ENCODE results near the gene CDKN2AIP.
"Not testable (repeated sequence)": the region's sequence is repeated elsewhere in the genome, so short reads cannot be mapped to it uniquely, and the experiment has no call there.

Gene CDKN2AIP

DNA sequence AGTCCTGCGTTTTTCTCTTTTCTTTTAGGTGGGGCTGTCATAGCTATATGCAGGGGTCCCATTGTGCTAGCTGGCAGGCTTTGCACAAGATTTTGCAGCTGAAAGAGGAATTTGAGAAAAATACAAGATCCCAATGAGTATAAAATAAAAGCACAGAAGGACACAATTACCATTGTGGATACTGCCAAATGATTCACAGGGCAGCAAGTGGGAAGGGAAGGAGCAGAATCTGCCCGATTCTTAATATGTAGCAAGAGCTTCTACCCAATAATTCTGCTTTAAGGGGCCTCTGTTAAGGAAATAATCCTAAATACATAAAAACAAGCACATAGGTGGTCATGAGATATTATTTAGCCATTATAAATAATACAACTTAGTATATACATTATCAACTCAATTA lies 34.5 kb downstream of the CDKN2AIP start:
- no peak overlapping the region for H3K4me3 ChIP-seq (ENCODE audit: low read depth in 1 of 2, low read length in 2 of 2)
- no peaks in the 10 kb centered on the region for H3K36me3 ChIP-seq (ENCODE audit: insufficient read depth, low read length)

DNA sequence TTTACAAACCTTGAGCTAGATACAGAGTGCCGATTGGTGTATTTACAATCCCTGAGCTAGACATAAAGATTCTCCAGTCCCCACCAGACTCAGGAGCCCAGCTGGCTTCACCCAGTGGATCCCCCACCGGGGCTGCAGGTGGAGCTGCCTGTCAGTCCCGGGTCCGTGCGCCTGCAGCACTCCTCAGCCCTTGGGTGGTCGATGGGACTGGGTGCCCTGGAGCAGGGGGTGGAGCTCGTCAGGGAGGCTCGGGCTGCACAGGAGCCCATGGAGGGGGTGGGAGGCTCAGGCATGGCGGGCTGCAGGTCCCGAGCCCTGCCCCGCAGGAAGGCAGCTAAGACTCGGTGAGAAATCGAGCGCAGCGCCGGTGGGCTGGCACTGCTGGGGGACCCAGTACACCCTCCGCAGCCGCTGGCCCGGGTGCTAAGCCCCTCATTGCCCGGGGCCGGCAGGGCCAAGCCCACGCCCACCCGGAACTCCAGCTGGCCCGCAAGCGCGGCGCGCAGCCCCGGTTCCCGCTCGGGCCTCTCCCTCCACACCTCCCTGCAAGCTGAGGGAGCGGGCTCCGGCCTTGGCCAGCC lies 38.2 kb downstream of the CDKN2AIP start:
- H3K9me3 ChIP-seq (ENCODE audit: low read length); H3K36me3 ChIP-seq (ENCODE audit: insufficient read depth, low read length); H3K9ac ChIP-seq (ENCODE audit: low read length); H3K27me3 ChIP-seq (ENCODE audit: control insufficient read depth in 1 of 2, insufficient read depth in 2 of 2, low read length in 2 of 2); H3K4me3 ChIP-seq (ENCODE audit: low read depth in 1 of 2, low read length in 2 of 2); H3K4me1 ChIP-seq (ENCODE audit: insufficient read depth, low read length); H3K27ac ChIP-seq (ENCODE audit: low read depth, low read length): not testable (repeated sequence)

More for the DNA sequence above, 34.5 kb downstream of the CDKN2AIP start:
- Histone ChIP-seq H3K9ac (ENCODE audit: low read length) (no peak overlapping the region), H3K4me1 (ENCODE audit: insufficient read depth, low read length) (no peaks in the 10 kb centered on the region), H3K27me3 (ENCODE audit: control insufficient read depth in 1 of 2, insufficient read depth in 2 of 2, low read length in 2 of 2) (no peaks in the 10 kb centered on the region), H3K9me3 (ENCODE audit: low read length) (no peaks in the 10 kb centered on the region), H3K27ac (ENCODE audit: low read depth, low read length) (no peak overlapping the region)

DNA sequence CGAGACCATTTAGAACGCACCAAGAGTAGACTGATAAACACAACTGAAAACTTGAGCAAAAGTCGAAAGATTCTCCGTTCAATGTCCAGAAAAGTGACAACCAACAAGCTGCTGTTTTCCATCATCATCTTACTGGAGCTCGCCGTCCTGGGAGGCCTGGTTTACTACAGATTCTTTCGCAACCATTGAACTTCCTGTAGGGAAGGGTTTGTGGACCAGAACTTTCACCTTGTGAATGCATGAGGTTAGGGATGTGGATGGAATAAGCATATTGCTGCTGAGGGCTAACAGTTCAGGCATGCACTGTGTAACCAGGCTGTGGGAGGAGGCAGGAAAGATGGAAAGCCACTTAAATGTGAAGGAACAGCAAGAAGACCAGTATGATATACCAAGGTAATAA lies 39.6 kb downstream of the CDKN2AIP start:
- Histone ChIP-seq H3K36me3 (ENCODE audit: insufficient read depth, low read length) (no peaks in the 10 kb centered on the region), H3K27me3 (ENCODE audit: control insufficient read depth in 1 of 2, insufficient read depth in 2 of 2, low read length in 2 of 2) (no peaks in the 10 kb centered on the region), H3K4me3 (ENCODE audit: low read depth in 1 of 2, low read length in 2 of 2) (no peak overlapping the region), H3K4me1 (ENCODE audit: insufficient read depth, low read length) (no peaks in the 10 kb centered on the region), H3K9ac (ENCODE audit: low read length) (no peak overlapping the region), H3K27ac (ENCODE audit: low read depth, low read length) (no peak overlapping the region), H3K9me3 (ENCODE audit: low read length) (no peaks in the 10 kb centered on the region)

DNA sequence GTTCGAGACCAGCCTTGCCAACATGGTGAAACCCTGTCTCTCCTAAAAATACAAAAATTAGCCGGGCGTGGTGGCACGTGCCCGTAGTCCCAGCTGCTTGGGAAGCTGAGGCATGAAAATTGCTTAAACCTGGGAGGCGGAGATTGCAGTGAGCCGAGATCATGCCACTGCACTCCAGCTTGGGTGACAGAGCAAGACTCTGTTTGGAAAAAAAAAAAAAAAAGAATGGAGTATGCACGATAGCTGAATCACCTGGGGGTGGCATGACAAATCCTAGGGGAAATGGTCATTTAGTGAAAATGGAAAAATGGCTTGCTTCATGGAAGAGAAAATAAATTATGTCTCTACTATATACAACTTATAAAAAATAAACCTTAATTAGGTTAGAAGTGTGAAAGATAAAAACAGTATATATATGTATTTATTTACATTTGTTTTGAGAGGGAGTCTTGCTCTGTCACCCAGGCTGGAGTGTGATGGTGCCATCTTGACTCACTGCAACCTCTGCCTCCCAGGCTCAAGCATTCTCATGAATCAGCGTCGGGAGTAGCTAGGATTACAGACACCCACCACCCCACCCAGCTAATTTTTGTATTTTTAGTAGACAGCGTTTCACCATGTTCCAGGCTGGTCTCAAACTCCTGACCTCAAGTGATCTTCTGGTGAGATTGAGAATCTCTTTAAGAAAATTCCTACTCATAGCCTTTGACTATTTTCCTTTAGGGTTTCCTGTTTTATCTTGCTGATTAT lies 41.1 kb downstream of the CDKN2AIP start:
- Histone ChIP-seq H3K9ac (ENCODE audit: low read length) (no peak overlapping the region), H3K27me3 (ENCODE audit: control insufficient read depth in 1 of 2, insufficient read depth in 2 of 2, low read length in 2 of 2) (no peaks in the 10 kb centered on the region), H3K4me1 (ENCODE audit: insufficient read depth, low read length) (no peaks in the 10 kb centered on the region), H3K4me3 (ENCODE audit: low read depth in 1 of 2, low read length in 2 of 2) (no peak overlapping the region), H3K9me3 (ENCODE audit: low read length) (no peaks in the 10 kb centered on the region), H3K36me3 (ENCODE audit: insufficient read depth, low read length) (no peaks in the 10 kb centered on the region), H3K27ac (ENCODE audit: low read depth, low read length) (no peak overlapping the region)

DNA sequence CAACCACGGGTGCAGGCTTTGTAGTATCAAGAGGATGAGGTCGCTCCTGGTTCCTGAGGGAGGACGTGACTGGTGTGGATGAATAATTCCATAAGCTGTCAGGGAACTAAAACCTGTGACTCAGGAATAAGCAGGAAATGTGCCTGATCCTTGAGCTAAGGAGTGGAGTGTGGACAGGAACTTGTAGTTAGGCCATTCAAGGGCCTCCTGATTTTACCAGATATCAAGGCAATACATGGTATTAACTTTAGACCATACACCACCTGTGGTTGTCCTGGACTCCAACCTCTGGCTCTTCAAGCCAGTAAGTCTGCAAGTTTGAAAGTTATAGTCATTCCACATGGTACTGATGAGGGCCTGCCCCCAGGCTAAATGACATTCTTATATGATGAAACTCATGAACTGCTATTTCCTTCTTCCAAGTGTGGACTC lies 48.4 kb downstream of the CDKN2AIP start:
- Histone ChIP-seq H3K9ac (ENCODE audit: low read length) (no peak overlapping the region), H3K4me1 (ENCODE audit: insufficient read depth, low read length) (no peaks in the 10 kb centered on the region), H3K27me3 (ENCODE audit: control insufficient read depth in 1 of 2, insufficient read depth in 2 of 2, low read length in 2 of 2) (no peaks in the 10 kb centered on the region), H3K4me3 (ENCODE audit: low read depth in 1 of 2, low read length in 2 of 2) (no peak overlapping the region), H3K27ac (ENCODE audit: low read depth, low read length) (no peak overlapping the region), H3K9me3 (ENCODE audit: low read length) (no peaks in the 10 kb centered on the region), H3K36me3 (ENCODE audit: insufficient read depth, low read length) (no peaks in the 10 kb centered on the region)

DNA sequence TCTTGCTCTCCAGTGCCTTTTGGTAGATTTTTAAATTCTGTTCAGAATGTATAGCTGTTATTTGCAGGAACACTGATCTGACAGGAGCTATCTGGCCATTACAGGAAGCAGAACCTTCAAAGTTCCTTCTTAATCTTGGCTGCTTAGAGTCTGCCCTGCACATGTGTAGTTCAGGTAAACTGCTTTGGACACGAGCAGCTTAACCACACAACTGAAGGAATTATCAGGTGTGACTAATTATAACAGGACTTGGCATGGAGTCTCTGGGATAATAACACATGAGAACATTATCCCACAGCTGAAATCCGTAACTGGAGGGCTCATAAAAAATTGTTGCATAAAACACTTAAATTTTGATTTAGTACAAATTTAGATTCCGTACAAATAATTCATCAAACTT lies 48.8 kb downstream of the CDKN2AIP start:
- Histone ChIP-seq H3K27ac (ENCODE audit: low read depth, low read length) (no peak overlapping the region), H3K36me3 (ENCODE audit: insufficient read depth, low read length) (no peaks in the 10 kb centered on the region), H3K9ac (ENCODE audit: low read length) (no peak overlapping the region), H3K4me1 (ENCODE audit: insufficient read depth, low read length) (no peaks in the 10 kb centered on the region), H3K4me3 (ENCODE audit: low read depth in 1 of 2, low read length in 2 of 2) (no peak overlapping the region), H3K9me3 (ENCODE audit: low read length) (no peaks in the 10 kb centered on the region), H3K27me3 (ENCODE audit: control insufficient read depth in 1 of 2, insufficient read depth in 2 of 2, low read length in 2 of 2) (no peaks in the 10 kb centered on the region)

DNA sequence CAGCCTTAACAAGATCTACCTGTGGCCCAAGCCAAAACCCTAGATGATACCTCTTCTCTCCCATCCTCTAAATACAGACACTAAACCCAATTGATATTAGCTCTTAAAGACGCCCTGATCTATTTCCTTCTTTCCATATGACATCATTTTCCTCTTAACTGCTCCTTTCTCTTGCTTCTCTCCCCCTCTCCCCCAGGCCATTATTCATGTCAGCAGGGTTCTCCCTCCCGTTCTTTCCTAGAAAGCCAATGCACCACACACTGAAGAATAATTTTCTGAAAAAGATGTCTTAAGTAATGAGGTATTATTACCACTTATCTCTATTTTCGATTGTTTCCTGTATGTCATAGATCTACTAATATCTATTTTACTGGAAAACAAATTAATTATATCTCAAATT lies 50.7 kb downstream of the CDKN2AIP start:
- Histone ChIP-seq H3K9me3 (ENCODE audit: low read length) (no peaks in the 10 kb centered on the region), H3K4me1 (ENCODE audit: insufficient read depth, low read length) (no peaks in the 10 kb centered on the region), H3K4me3 (ENCODE audit: low read depth in 1 of 2, low read length in 2 of 2) (no peak overlapping the region), H3K36me3 (ENCODE audit: insufficient read depth, low read length) (no peaks in the 10 kb centered on the region), H3K27me3 (ENCODE audit: control insufficient read depth in 1 of 2, insufficient read depth in 2 of 2, low read length in 2 of 2) (no peaks in the 10 kb centered on the region), H3K27ac (ENCODE audit: low read depth, low read length) (no peak overlapping the region), H3K9ac (ENCODE audit: low read length) (no peak overlapping the region)
